Activated T-cell treated with anti-CD3 and anti-CD28 coated beads, Interleukin-2, amount 50 U/mL, for 48 hours (primary cell): ENCODE results near the gene ATRIP.

Experiments
- DNase-seq, 2 experiments: peaks; one replicate each; pipeline ENCODE4 v3.0.0-alpha.2; 2020

Gene ATRIP

GRCh38 chr3:48446425-48447193, at the start of gene ATRIP:
Gene ATRIP (plus strand): TSS chr3:48446737. CDS start chr3:48446846, 109 bp downstream.
- peak; percentile 91 to 94 for DNase-seq

GRCh38 chr3:48397767-48398681, 48.5 kb upstream of the ATRIP start:
- DNase-seq: no peak

GRCh38 chr3:48398701-48399386, 47.7 kb upstream of the ATRIP start:
- DNase-seq: no peak

GRCh38 chr3:48399387-48400172, 47.0 kb upstream of the ATRIP start:
- peak in 1 of 2 experiments; percentile 14 for DNase-seq

- DNase-seq: peak; percentile 63 to 67
Observed at GRCh38 chr3:48400824-48401433, 45.6 kb upstream of the ATRIP start.

GRCh38 chr3:48401434-48401901, 45.1 kb upstream of the ATRIP start:
- peak in 1 of 2 experiments; percentile 13 for DNase-seq

GRCh38 chr3:48402281-48402732, 44.2 kb upstream of the ATRIP start:
- peak; percentile 16 to 17 for DNase-seq

GRCh38 chr3:48402907-48403306, 43.6 kb upstream of the ATRIP start:
- peak; percentile 10 to 12 for DNase-seq

GRCh38 chr3:48403533-48404439, 42.8 kb upstream of the ATRIP start:
- DNase-seq: peak; percentile 9 to 12

- peak in 1 of 2 experiments; percentile 12 for DNase-seq
Observed at GRCh38 chr3:48404440-48405342, 41.8 kb upstream of the ATRIP start.

- DNase-seq: peak; percentile 13 to 14
Observed at GRCh38 chr3:48405343-48405881, 41.1 kb upstream of the ATRIP start.

GRCh38 chr3:48405971-48406370, 40.6 kb upstream of the ATRIP start:
- DNase-seq: peak; percentile 10 to 12

- peak; percentile 11 to 12 for DNase-seq
Observed at GRCh38 chr3:48406443-48407431, 39.8 kb upstream of the ATRIP start.

- DNase-seq: no peak
Observed at GRCh38 chr3:48407542-48408099, 38.9 kb upstream of the ATRIP start.

GRCh38 chr3:48408823-48409281, 37.7 kb upstream of the ATRIP start:
- peak in 1 of 2 experiments; percentile 22 for DNase-seq

GRCh38 chr3:48409291-48410201, 37.0 kb upstream of the ATRIP start:
- DNase-seq: no peak
